Measurements from ENCODE around the gene FLNA. TPM values are rescaled to one million over a fixed set of nuclear protein-coding genes. Genes with fewer than 3 reads are reported as not detected.

The FLNA gene
- polyA plus RNA-seq (2013, experiment 1 of 2) = 684 TPM
- polyA plus RNA-seq (2013, experiment 2 of 2) = 564 TPM

- Histone ChIP-seq H3K27ac (ENCODE audit: low read depth, low read length, severe bottlenecking) (no peak within 1 kb of the TSS), H3K9me3 (ENCODE audit: control insufficient read depth, low read length) (no peaks in the 10 kb centered on the region), H3K4me1 (ENCODE audit: control insufficient read depth, insufficient read depth, low read length, poor library complexity, severe bottlenecking) (peaks cover 11% of the 10 kb centered on the region), H3K36me3 (ENCODE audit: control insufficient read depth, insufficient read depth, low read length) (no peaks in the 10 kb centered on the region), H3K4me3 (ENCODE audit: extremely low read depth, insufficient read depth, low read length, poor library complexity, severe bottlenecking) (peak within 1 kb of the TSS; percentile 33)
- 0 to 17% methylated on average over 10 to 33 of the region's 95 CpGs for WGBS, 2 experiments (ENCODE audit: insufficient coverage in 2 of 2)
These were observed at the start of gene FLNA for GRCh38 chrX:154374313-154375155. Gene FLNA (minus strand): TSS chrX:154374634. CDS start chrX:154371245, 3,389 bp downstream.

- WGBS, 2 experiments (ENCODE audit: insufficient coverage in 2 of 2) = 80 to 97% methylated on average over 1 to 7 of the region's 10 CpGs
- no peak overlapping the region for H3K4me3 ChIP-seq (ENCODE audit: extremely low read depth, insufficient read depth, low read length, poor library complexity, severe bottlenecking)
These were observed 45.9 kb upstream of the FLNA start for GRCh38 chrX:154420402-154420756.

GRCh38 chrX:154419688-154420401, 45.4 kb upstream of the FLNA start:
- H3K4me3 ChIP-seq (ENCODE audit: extremely low read depth, insufficient read depth, low read length, poor library complexity, severe bottlenecking) = no peak overlapping the region
- H3K36me3 ChIP-seq (ENCODE audit: control insufficient read depth, insufficient read depth, low read length) = no peaks in the 10 kb centered on the region
- no peaks in the 10 kb centered on the region for H3K9me3 ChIP-seq (ENCODE audit: control insufficient read depth, low read length)
- H3K4me1 ChIP-seq (ENCODE audit: control insufficient read depth, insufficient read depth, low read length, poor library complexity, severe bottlenecking) = peaks cover 3% of the 10 kb centered on the region
- no peak overlapping the region for H3K27ac ChIP-seq (ENCODE audit: low read depth, low read length, severe bottlenecking)
- WGBS, 2 experiments (ENCODE audit: insufficient coverage in 2 of 2) = 94% methylated on average over 7 of the region's 19 CpGs; no CpG with 5 or more reads in 1 of the 2 experiments

More at GRCh38 chrX:154420402-154420756, 45.9 kb upstream of the FLNA start:
- no peaks in the 10 kb centered on the region for H3K36me3 ChIP-seq (ENCODE audit: control insufficient read depth, insufficient read depth, low read length)
- no peak overlapping the region for H3K27ac ChIP-seq (ENCODE audit: low read depth, low read length, severe bottlenecking)
- peaks cover 3% of the 10 kb centered on the region for H3K4me1 ChIP-seq (ENCODE audit: control insufficient read depth, insufficient read depth, low read length, poor library complexity, severe bottlenecking)
- H3K9me3 ChIP-seq (ENCODE audit: control insufficient read depth, low read length) = no peaks in the 10 kb centered on the region

- WGBS, 2 experiments (ENCODE audit: insufficient coverage in 2 of 2) = 100% methylated on average over 4 to 5 of the region's 8 CpGs
- peaks cover under 1% of the 10 kb centered on the region for H3K36me3 ChIP-seq (ENCODE audit: control insufficient read depth, insufficient read depth, low read length)
- H3K4me3 ChIP-seq (ENCODE audit: extremely low read depth, insufficient read depth, low read length, poor library complexity, severe bottlenecking) = no peak overlapping the region
- no peaks in the 10 kb centered on the region for H3K4me1 ChIP-seq (ENCODE audit: control insufficient read depth, insufficient read depth, low read length, poor library complexity, severe bottlenecking)
- no peak overlapping the region for H3K27ac ChIP-seq (ENCODE audit: low read depth, low read length, severe bottlenecking)
- no peaks in the 10 kb centered on the region for H3K9me3 ChIP-seq (ENCODE audit: control insufficient read depth, low read length)
These were observed 44.8 kb upstream of the FLNA start for GRCh38 chrX:154419189-154419588.

- WGBS, 2 experiments (ENCODE audit: insufficient coverage in 2 of 2) = 94 to 100% methylated on average over 2 to 4 of the region's 7 CpGs
- Histone ChIP-seq H3K27ac (ENCODE audit: low read depth, low read length, severe bottlenecking) (no peak overlapping the region), H3K36me3 (ENCODE audit: control insufficient read depth, insufficient read depth, low read length) (peaks cover 6% of the 10 kb centered on the region), H3K9me3 (ENCODE audit: control insufficient read depth, low read length) (no peaks in the 10 kb centered on the region), H3K4me1 (ENCODE audit: control insufficient read depth, insufficient read depth, low read length, poor library complexity, severe bottlenecking) (peaks cover 4% of the 10 kb centered on the region), H3K4me3 (ENCODE audit: extremely low read depth, insufficient read depth, low read length, poor library complexity, severe bottlenecking) (no peak overlapping the region)
These were observed 42.7 kb upstream of the FLNA start for GRCh38 chrX:154417157-154417556.

- Histone ChIP-seq H3K36me3 (ENCODE audit: control insufficient read depth, insufficient read depth, low read length) (peaks cover 6% of the 10 kb centered on the region), H3K4me3 (ENCODE audit: extremely low read depth, insufficient read depth, low read length, poor library complexity, severe bottlenecking) (no peak overlapping the region), H3K4me1 (ENCODE audit: control insufficient read depth, insufficient read depth, low read length, poor library complexity, severe bottlenecking) (peaks cover 8% of the 10 kb centered on the region), H3K9me3 (ENCODE audit: control insufficient read depth, low read length) (no peaks in the 10 kb centered on the region), H3K27ac (ENCODE audit: low read depth, low read length, severe bottlenecking) (no peak overlapping the region)
- 91% methylated on average over 7 of the region's 8 CpGs; no CpG with 5 or more reads in 1 of the 2 experiments for WGBS, 2 experiments (ENCODE audit: insufficient coverage in 2 of 2)
These were observed 38.7 kb upstream of the FLNA start for GRCh38 chrX:154413142-154413541.

- WGBS, 2 experiments (ENCODE audit: insufficient coverage in 2 of 2) = 79 to 80% methylated on average over 1 to 2 of the region's 4 CpGs
- peaks cover 6% of the 10 kb centered on the region for H3K36me3 ChIP-seq (ENCODE audit: control insufficient read depth, insufficient read depth, low read length)
- no peaks in the 10 kb centered on the region for H3K9me3 ChIP-seq (ENCODE audit: control insufficient read depth, low read length)
- H3K27ac ChIP-seq (ENCODE audit: low read depth, low read length, severe bottlenecking) = no peak overlapping the region
- H3K4me3 ChIP-seq (ENCODE audit: extremely low read depth, insufficient read depth, low read length, poor library complexity, severe bottlenecking) = peak overlapping the region; percentile 57
- peaks cover 8% of the 10 kb centered on the region for H3K4me1 ChIP-seq (ENCODE audit: control insufficient read depth, insufficient read depth, low read length, poor library complexity, severe bottlenecking)
These were observed 38.0 kb upstream of the FLNA start for GRCh38 chrX:154412468-154412867.

- 0 to 35% methylated on average over 4 of the region's 29 CpGs for WGBS, 2 experiments (ENCODE audit: insufficient coverage in 2 of 2)
- no peak overlapping the region for H3K27ac ChIP-seq (ENCODE audit: low read depth, low read length, severe bottlenecking)
These were observed 37.5 kb upstream of the FLNA start for GRCh38 chrX:154411981-154412340.

GRCh38 chrX:154409222-154409871, 34.9 kb upstream of the FLNA start, which contains the start of gene DNASE1L1:
Gene DNASE1L1 (minus strand): TSS chrX:154409254. CDS start chrX:154405568, 3,686 bp downstream.
- Histone ChIP-seq H3K36me3 (ENCODE audit: control insufficient read depth, insufficient read depth, low read length) (peaks cover 6% of the 10 kb centered on the region), H3K9me3 (ENCODE audit: control insufficient read depth, low read length) (no peaks in the 10 kb centered on the region), H3K4me1 (ENCODE audit: control insufficient read depth, insufficient read depth, low read length, poor library complexity, severe bottlenecking) (peaks cover 8% of the 10 kb centered on the region), H3K27ac (ENCODE audit: low read depth, low read length, severe bottlenecking) (peak within 1 kb of the TSS; percentile 88), H3K4me3 (ENCODE audit: extremely low read depth, insufficient read depth, low read length, poor library complexity, severe bottlenecking) (peak within 1 kb of the TSS; percentile 34)
- WGBS, 2 experiments (ENCODE audit: insufficient coverage in 2 of 2) = 0 to 25% methylated on average over 5 to 11 of the region's 26 CpGs

More at GRCh38 chrX:154411981-154412340, 37.5 kb upstream of the FLNA start:
- H3K4me3 ChIP-seq (ENCODE audit: extremely low read depth, insufficient read depth, low read length, poor library complexity, severe bottlenecking) = peak overlapping the region; percentile 57
- no peaks in the 10 kb centered on the region for H3K9me3 ChIP-seq (ENCODE audit: control insufficient read depth, low read length)
- peaks cover 8% of the 10 kb centered on the region for H3K4me1 ChIP-seq (ENCODE audit: control insufficient read depth, insufficient read depth, low read length, poor library complexity, severe bottlenecking)
- peaks cover 6% of the 10 kb centered on the region for H3K36me3 ChIP-seq (ENCODE audit: control insufficient read depth, insufficient read depth, low read length)

- Histone ChIP-seq H3K4me3 (ENCODE audit: extremely low read depth, insufficient read depth, low read length, poor library complexity, severe bottlenecking) (peak overlapping the region; percentile 34), H3K9me3 (ENCODE audit: control insufficient read depth, low read length) (no peaks in the 10 kb centered on the region), H3K4me1 (ENCODE audit: control insufficient read depth, insufficient read depth, low read length, poor library complexity, severe bottlenecking) (peaks cover 8% of the 10 kb centered on the region), H3K27ac (ENCODE audit: low read depth, low read length, severe bottlenecking) (peak overlapping the region; percentile 66), H3K36me3 (ENCODE audit: control insufficient read depth, insufficient read depth, low read length) (peaks cover 2% of the 10 kb centered on the region)
- 74% methylated on average over 6 of the region's 10 CpGs; no CpG with 5 or more reads in 1 of the 2 experiments for WGBS, 2 experiments (ENCODE audit: insufficient coverage in 2 of 2)
These were observed 34.3 kb upstream of the FLNA start for GRCh38 chrX:154408659-154409221.
